HEK293 (cell line): Measurements from ENCODE around the gene ABCG1.

Experiments used
- CTCF ChIA-PET: fragments of 350-600 bp; formaldehyde crosslinking; extraction: SDS; loops from one replicate; lab custom pipeline; 2021; ENCODE audit warnings: antibody characterized with exemption; lab: Yijun Ruan, JAX
- POLR2A ChIA-PET: fragments of 300-600 bp; formaldehyde crosslinking; extraction: SDS; loops from one replicate; lab custom pipeline; 2020; ENCODE audit warnings: antibody characterized with exemption, inconsistent platforms; lab: Yijun Ruan, JAX
- H3K27ac ChIP-seq: fragments of 200-500 bp; sonication (Bioruptor generic); 2 replicates; pipeline ENCODE4 v1.5.1; 2014; ENCODE audit warnings: low read depth, low read length, control low read depth, inconsistent platforms; ENCODE audit errors: extremely low read depth
- H3K36me3 ChIP-seq, 2 experiments: fragments of 200-500 bp in 1 of 2; sonication (Bioruptor generic) in 1 of 2; 1 replicate in 1 of 2; 2 replicates in 1 of 2; pipeline ENCODE4 v1.5.1; 2014 to 2017; ENCODE audit warnings: inconsistent platforms in 2 of 2, low read length in 2 of 2; ENCODE audit not compliant: control insufficient read depth in 2 of 2, insufficient read depth in 1 of 2
- H3K4me1 ChIP-seq: fragments of 200-500 bp; sonication (Bioruptor generic); 2 replicates; pipeline ENCODE4 v1.5.1; 2014; ENCODE audit warnings: mild to moderate bottlenecking, low read length, inconsistent platforms; ENCODE audit not compliant: control insufficient read depth, insufficient read depth
- H3K4me3 ChIP-seq: 2 replicates; pipeline ENCODE4 v1.5.1; 2011; ENCODE audit warnings: low read depth, mild to moderate bottlenecking, control low read depth, low read length, moderate library complexity
- H3K9me3 ChIP-seq: fragments of 200-500 bp; sonication (Bioruptor generic); 2 replicates; pipeline ENCODE4 v1.5.1; 2014; ENCODE audit warnings: low read depth, low read length, inconsistent platforms; ENCODE audit not compliant: control insufficient read depth, insufficient read depth
- GLIS1 ChIP-seq: fragments of 450-650 bp; formaldehyde crosslinking; IDR thresholded peaks from 2 replicates; pipeline ENCODE4 v1.5.1; 2016; ENCODE audit warnings: missing biosample characterization, missing genetic modification characterization
- WT1 ChIP-seq: fragments of 450-650 bp; formaldehyde crosslinking; IDR thresholded peaks from 2 replicates; pipeline ENCODE4 v1.5.1; 2016; ENCODE audit warnings: missing biosample characterization, missing genetic modification characterization
- ZBTB11 ChIP-seq: fragments of 450-650 bp; formaldehyde crosslinking; conservative IDR thresholded peaks from 2 replicates; pipeline ENCODE4 v1.5.1; 2016; ENCODE audit warnings: low read depth, missing biosample characterization, missing genetic modification characterization
- ZFP41 ChIP-seq: fragments of 450-650 bp; formaldehyde crosslinking; IDR thresholded peaks from 2 replicates; pipeline ENCODE4 v1.5.1; 2016; ENCODE audit warnings: missing biosample characterization, missing genetic modification characterization, borderline replicate concordance
- ZNF114 ChIP-seq: fragments of 450-650 bp; formaldehyde crosslinking; IDR thresholded peaks from 2 replicates; pipeline ENCODE4 v1.5.0; 2017; ENCODE audit warnings: missing biosample characterization, missing genetic modification characterization
- ZNF133 ChIP-seq: fragments of 450-650 bp; formaldehyde crosslinking; IDR thresholded peaks from 2 replicates; pipeline ENCODE4 v1.5.1; 2016; ENCODE audit warnings: missing biosample characterization, missing genetic modification characterization
- ZNF148 ChIP-seq: fragments of 450-650 bp; formaldehyde crosslinking; IDR thresholded peaks from 2 replicates; pipeline ENCODE4 v1.5.0; 2017; ENCODE audit warnings: missing biosample characterization, missing genetic modification characterization, borderline replicate concordance
- ZNF266 ChIP-seq: fragments of 450-650 bp; formaldehyde crosslinking; IDR thresholded peaks from 2 replicates; pipeline ENCODE4 v1.5.1; 2016; ENCODE audit warnings: missing biosample characterization, missing genetic modification characterization, low read depth
- ZNF280D ChIP-seq: fragments of 450-650 bp; formaldehyde crosslinking; IDR thresholded peaks from 2 replicates; pipeline ENCODE4 v1.5.1; 2016; ENCODE audit warnings: missing biosample characterization, missing genetic modification characterization
- ZNF302 ChIP-seq: fragments of 450-650 bp; formaldehyde crosslinking; IDR thresholded peaks from 2 replicates; pipeline ENCODE4 v1.5.1; 2016; ENCODE audit warnings: missing biosample characterization, missing genetic modification characterization, low read depth
- ZNF621 ChIP-seq: fragments of 450-650 bp; formaldehyde crosslinking; IDR thresholded peaks from 2 replicates; pipeline ENCODE4 v1.5.1; 2017; ENCODE audit warnings: missing biosample characterization, missing genetic modification characterization
- ZNF791 ChIP-seq: fragments of 450-650 bp; formaldehyde crosslinking; IDR thresholded peaks from 2 replicates; pipeline ENCODE4 v1.5.1; 2016; ENCODE audit warnings: missing biosample characterization, missing genetic modification characterization
- TF ChIP-seq, protein P1 (sequence below): fragments of 450-650 bp; formaldehyde crosslinking; IDR thresholded peaks from 2 replicates; pipeline ENCODE4 v1.5.1; 2017; ENCODE audit warnings: missing biosample characterization, missing genetic modification characterization
- TF ChIP-seq, protein P2 (sequence below): fragments of 450-650 bp; formaldehyde crosslinking; IDR thresholded peaks from 2 replicates; pipeline ENCODE4 v1.5.1; 2016; ENCODE audit warnings: missing biosample characterization, missing genetic modification characterization
- TF ChIP-seq, protein P3 (sequence below): fragments of 450-650 bp; formaldehyde crosslinking; optimal IDR thresholded peaks from 2 replicates; pipeline ENCODE3; 2016; ENCODE audit warnings: missing biosample characterization, mild to moderate bottlenecking, missing genetic modification characterization

The ABCG1 gene

GRCh38 chr21:42320791-42321190 lies 101.9 kb downstream of the ABCG1 start (continued):
- TF ChIP-seq ZBTB11 (tag by site-specific recombination) = no peak
- no peak for TF ChIP-seq ZNF621 (tag by site-specific recombination)
- no peak for TF ChIP-seq ZNF148

- Histone ChIP-seq H3K9me3 (no peaks in the 10 kb centered on the region), H3K4me1 (no peaks in the 10 kb centered on the region), H3K4me3 (no peak overlapping the region), H3K27ac (no peak overlapping the region), H3K36me3 (no peaks in the 10 kb centered on the region)
- ChIA-PET POLR2A (no interaction called here), CTCF (interaction anchor here (1.0 kb wide), 1 partner anchor 11 kb away, joined by 3 read pairs; no protein-coding TSS in a partner anchor)
- TF ChIP-seq ZNF280D (tag by site-specific recombination) (no peak), WT1 (tag by site-specific recombination) (no peak)
- TF ChIP-seq, protein P1, sequence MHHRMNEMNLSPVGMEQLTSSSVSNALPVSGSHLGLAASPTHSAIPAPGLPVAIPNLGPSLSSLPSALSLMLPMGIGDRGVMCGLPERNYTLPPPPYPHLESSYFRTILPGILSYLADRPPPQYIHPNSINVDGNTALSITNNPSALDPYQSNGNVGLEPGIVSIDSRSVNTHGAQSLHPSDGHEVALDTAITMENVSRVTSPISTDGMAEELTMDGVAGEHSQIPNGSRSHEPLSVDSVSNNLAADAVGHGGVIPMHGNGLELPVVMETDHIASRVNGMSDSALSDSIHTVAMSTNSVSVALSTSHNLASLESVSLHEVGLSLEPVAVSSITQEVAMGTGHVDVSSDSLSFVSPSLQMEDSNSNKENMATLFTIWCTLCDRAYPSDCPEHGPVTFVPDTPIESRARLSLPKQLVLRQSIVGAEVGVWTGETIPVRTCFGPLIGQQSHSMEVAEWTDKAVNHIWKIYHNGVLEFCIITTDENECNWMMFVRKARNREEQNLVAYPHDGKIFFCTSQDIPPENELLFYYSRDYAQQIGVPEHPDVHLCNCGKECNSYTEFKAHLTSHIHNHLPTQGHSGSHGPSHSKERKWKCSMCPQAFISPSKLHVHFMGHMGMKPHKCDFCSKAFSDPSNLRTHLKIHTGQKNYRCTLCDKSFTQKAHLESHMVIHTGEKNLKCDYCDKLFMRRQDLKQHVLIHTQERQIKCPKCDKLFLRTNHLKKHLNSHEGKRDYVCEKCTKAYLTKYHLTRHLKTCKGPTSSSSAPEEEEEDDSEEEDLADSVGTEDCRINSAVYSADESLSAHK (tag by site-specific recombination) = no peak
Measured at GRCh38 chr21:42321231-42321630, 102.3 kb downstream of the ABCG1 start.

DNA sequence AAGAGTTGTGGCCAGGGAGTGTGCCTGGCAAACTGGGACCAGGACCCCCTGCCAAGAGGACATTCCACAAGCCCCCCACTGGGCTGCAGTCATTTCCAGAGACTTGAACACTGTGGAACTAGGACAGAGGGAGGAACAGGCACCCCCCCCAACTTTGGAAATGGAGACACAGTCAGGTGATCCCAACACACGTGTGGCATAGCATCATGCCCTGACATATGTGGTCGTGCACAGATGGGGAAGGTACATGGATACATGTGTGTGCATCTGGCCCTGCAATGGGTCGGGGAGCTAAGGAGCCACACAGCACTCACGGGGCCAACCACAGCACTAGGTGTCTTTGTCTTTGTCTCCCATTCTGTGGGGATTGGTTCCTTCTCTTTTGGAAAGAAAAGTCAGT lies 102.9 kb downstream of the ABCG1 start:
- no peak overlapping the region for H3K27ac ChIP-seq
- no peaks in the 10 kb centered on the region for H3K36me3 ChIP-seq
- no peak for TF ChIP-seq GLIS1
- TF ChIP-seq ZNF114 (tag by site-specific recombination) = no peak
- no peak for TF ChIP-seq ZNF791
- no peak for TF ChIP-seq ZNF133 (tag by site-specific recombination)
- TF ChIP-seq, protein P2, sequence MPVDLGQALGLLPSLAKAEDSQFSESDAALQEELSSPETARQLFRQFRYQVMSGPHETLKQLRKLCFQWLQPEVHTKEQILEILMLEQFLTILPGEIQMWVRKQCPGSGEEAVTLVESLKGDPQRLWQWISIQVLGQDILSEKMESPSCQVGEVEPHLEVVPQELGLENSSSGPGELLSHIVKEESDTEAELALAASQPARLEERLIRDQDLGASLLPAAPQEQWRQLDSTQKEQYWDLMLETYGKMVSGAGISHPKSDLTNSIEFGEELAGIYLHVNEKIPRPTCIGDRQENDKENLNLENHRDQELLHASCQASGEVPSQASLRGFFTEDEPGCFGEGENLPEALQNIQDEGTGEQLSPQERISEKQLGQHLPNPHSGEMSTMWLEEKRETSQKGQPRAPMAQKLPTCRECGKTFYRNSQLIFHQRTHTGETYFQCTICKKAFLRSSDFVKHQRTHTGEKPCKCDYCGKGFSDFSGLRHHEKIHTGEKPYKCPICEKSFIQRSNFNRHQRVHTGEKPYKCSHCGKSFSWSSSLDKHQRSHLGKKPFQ (tag by site-specific recombination) = no peak
- no peak for TF ChIP-seq ZNF302 (tag by site-specific recombination)
- TF ChIP-seq ZFP41 = no peak
- TF ChIP-seq ZNF266 = no peak
- TF ChIP-seq, protein P3, sequence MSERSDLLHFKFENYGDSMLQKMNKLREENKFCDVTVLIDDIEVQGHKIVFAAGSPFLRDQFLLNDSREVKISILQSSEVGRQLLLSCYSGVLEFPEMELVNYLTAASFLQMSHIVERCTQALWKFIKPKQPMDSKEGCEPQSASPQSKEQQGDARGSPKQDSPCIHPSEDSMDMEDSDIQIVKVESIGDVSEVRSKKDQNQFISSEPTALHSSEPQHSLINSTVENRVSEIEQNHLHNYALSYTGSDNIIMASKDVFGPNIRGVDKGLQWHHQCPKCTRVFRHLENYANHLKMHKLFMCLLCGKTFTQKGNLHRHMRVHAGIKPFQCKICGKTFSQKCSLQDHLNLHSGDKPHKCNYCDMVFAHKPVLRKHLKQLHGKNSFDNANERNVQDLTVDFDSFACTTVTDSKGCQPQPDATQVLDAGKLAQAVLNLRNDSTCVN (tag by site-specific recombination) = no peak
- H3K4me3 ChIP-seq = no peak overlapping the region
- POLR2A ChIA-PET = no interaction called here
- H3K9me3 ChIP-seq = no peaks in the 10 kb centered on the region
- CTCF ChIA-PET = interaction anchor here (1.3 to 3.9 kb wide), 2 partner anchors 12 to 158 kb away, joined by 3 to 26 read pairs; no protein-coding TSS in a partner anchor
- no peaks in the 10 kb centered on the region for H3K4me1 ChIP-seq
